NCI-H187 treated with DMSO at 0.1 percent for 48 hours (cell line): ENCODE measurements around the gene ZNF813.
"Not testable (repeated sequence)": the region's sequence is repeated elsewhere in the genome, so short reads cannot be mapped to it uniquely, and the experiment has no call there.

ENCODE experiments used
- DNase-seq: peaks from one replicate; lab custom pipeline; 2025; lab: John Stamatoyannopoulos, UW

Gene ZNF813

DNA sequence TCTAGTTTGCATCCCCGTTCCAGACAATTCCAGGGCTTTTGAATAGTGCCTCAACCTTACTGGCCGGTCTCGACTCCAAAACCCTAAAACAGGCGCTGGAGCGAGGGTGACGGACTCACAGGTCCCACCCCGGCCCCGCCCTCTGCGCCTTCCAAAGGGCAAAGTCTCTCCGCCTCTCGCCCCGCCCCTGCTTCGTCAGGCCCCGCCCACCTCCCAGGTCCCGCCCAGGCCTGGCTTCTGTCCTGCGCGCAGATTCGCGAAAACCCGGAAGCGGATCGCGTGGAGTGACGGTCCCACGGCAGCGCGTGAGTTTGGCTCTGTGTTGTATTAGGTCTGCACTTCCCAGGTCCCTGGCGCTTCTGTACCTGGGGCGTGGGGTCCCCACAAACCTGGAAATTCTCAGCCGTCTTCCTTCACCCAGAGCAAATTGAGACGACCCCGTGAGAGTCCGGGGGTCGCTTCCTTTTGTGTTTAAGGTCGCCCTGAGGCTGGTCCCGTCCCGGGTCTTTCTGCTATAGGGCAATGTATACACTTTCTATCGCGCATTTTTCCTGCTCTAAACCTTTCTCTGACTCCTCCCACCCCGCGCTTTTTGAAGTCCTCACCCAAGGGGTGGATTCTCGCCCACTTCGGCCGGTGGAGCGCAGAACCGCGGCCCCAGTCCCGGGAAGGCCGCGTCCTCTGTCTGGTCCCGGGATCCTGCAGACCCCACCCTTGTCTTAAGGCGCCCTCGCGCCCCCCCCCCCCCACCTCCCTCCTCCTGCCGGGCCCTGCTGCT is at the start of gene ZNF813:
TSS of gene ZNF813 (plus strand) at position 249 of the 778 bp plus-strand sequence. CDS start 16,090 bp downstream, outside the sequence.
- DNase-seq, result peak; percentile 13

DNA sequence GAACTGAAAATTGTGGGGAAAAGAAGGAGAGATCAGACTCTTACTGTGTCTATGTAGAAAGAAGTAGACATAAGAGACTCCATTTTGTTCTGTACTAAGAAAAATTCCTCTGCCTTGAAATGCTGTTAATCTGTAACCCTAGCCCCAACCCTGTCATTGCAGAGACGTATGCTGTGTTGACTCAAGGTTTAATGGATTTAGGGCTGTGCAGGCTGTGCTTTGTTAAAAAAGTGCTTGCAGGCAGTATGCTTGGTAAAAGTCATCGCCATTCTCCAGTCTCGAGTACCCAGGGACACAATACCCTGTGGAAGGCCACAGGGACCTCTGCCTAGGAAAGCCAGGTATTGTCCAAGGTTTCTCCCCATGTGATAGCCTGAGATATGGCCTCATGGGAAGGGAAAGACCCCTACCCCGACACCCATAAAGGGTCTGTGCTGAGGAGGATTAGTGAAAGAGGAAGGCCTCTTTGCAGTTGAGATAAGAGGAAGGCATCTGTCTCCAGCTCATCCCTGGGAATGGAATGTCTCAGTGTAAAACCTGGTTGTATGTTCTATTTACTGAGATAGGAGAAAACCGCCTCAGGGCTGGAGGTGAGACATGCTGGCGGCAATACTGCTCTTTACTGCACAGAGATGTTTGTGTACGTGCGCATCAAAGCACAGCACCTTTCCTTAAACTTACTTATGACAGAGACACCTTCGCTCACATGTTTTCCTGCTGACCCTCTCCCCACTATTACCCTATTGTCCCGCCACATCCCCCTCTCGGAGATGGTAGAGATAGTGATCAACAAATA is 46.8 kb upstream of the ZNF813 start:
- not testable (repeated sequence) for DNase-seq

DNA sequence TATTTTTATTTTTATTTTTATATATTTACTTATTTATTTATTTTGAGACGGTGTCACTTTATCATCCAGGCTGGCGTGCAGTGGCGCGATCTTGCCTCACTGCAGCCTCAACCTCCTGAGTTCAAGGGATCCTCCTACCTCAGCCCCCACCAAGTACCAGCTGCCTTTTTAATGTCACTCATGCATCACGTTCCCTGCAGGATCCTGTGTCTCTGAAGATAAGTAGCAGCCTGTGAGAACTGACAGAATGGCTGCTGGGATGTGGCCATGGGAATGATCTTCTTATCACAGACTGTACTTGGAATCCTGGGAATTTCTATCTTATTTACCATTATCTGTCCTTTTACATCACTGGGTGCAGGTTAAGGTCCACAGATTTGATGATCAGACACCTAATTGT is 45.0 kb upstream of the ZNF813 start:
- DNase-seq, result peak; percentile 35

GRCh38 chr19:53423074-53423473 is 44.5 kb upstream of the ZNF813 start:
- DNase-seq, result peak; percentile 38

DNA sequence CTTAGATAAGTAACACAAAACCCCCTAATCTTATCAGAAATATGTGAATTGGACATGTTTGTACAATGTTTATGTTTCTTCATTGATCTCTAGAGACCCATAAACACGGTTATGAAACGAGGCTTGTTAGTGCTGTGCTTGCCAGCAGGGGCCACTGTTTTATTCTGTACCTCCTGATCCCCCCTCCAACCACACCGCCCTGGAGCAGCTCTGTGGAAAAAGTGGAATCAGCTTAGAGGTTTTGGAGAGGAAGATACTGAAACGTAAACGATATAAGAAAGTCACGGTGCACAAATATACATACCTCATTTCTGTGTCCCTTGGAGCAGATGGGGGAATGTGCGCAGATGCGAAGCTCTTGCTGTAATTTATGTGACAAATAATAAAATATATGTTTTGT is 43.9 kb upstream of the ZNF813 start:
- DNase-seq, result not testable (repeated sequence)

GRCh38 chr19:53424968-53425597 is 42.5 kb upstream of the ZNF813 start:
- DNase-seq, result peak; percentile 57

DNA sequence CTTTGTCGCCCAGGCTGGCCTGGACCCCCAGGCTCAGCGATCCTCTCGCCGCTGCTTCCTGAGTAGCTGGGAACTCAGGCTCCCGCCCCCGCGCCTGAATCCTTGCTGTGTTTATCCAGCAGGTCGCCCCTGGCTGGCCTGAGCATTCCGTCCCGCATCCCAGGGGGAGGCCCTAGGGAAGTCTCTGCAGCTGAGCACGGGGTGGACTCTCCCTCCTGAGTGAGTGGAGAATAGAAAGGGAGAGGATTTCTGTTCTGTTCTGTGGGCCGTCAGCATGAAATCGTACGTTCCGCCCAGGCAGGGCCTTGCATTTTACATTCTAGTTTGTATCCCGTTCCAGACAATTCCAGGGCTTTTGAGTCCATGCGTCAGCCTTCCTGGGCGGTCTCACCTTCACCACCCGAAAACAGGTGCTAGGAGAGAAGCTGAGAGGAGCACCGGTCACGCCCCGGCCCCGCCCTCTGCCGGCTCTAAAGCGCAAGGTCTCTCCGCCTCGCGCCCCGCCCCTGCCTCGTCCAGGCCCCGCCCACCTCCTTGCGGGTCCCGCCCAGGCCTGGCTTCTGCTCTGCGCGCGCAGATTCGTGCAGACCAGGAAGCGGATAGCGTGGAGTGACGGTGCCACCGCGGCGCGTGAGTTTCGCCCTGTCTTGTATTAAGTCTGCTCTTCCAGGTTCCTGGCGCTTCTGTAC is 36.0 kb upstream of the ZNF813 start, which contains the start of gene ZNF761:
TSS of gene ZNF761 (plus strand) at position 586 of the 689 bp plus-strand sequence. CDS start 15,285 bp downstream, outside the sequence.
- DNase-seq, result peak; percentile 81

DNA sequence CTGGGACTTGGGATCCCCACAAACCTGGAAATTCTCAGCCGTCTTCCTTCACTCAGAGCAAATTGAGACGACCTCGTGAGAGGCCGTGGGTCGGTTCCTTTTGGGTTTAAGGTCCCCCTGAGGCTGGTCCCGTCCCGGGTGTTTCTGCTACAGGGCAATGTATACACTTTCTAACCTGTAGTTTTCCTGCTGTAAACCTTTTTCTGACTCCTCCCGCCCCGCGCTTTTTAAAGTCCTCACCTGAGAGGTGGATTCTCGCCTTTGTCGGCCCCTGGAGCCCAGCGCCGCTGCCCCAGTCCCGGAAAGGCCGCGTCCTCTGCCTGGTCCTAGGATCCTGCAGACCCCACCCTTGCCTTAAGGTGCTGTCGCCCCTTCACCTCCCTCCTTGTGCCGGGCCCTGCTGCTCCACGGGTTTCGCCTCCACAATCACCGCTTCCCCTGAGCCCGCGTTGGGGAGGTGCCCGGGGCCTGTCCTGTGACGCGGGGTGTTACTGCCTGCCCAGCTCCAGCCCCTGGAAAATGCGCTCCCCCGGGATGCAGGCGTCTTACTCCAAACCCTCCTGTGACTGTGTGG is 35.4 kb upstream of the ZNF813 start:
- DNase-seq, result no peak

DNA sequence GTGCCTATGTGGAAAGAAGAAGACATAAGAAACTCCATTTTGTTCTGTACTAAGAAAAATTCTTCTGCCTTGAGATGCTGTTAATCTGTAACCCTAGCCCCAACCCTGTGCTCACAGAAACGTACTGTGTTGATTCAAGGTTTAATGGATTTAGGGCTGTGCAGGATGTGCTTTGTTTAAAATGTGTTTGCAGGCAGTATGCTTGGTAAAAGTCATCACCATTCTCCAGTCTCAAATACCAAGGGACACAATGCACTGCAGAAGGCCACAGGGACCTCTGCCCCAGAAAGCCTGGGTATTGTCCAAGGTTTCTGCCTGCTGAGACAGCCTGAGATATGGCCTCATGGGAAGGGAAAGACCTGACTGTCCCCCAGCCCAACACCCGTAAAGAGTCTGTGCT is 23.7 kb upstream of the ZNF813 start:
- not testable (repeated sequence) for DNase-seq

DNA sequence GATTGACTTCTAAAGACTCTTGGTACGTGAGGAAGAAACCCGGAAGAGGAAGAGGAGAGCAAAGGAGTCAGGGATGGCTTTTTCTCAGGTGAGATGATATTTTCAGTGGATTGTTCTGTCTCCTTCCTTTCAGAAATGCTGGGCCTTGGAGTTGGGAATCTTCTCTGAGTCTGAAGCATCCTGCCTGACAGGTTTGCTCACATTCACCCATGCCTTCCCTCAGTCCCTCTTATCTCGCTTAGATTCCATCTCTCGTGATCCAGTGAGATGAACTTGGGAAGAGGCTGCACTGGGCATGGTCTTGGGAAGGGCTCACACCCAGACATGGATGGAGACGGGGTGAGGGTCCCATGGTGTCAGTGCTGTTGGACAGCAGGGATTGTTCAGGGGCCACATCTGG is 20.3 kb upstream of the ZNF813 start:
- not testable (repeated sequence) for DNase-seq

GRCh38 chr19:53455828-53456227 is 11.7 kb upstream of the ZNF813 start:
- DNase-seq, result no peak

GRCh38 chr19:53460131-53460721 is 7.3 kb upstream of the ZNF813 start:
- DNase-seq, result not testable (repeated sequence)

DNA sequence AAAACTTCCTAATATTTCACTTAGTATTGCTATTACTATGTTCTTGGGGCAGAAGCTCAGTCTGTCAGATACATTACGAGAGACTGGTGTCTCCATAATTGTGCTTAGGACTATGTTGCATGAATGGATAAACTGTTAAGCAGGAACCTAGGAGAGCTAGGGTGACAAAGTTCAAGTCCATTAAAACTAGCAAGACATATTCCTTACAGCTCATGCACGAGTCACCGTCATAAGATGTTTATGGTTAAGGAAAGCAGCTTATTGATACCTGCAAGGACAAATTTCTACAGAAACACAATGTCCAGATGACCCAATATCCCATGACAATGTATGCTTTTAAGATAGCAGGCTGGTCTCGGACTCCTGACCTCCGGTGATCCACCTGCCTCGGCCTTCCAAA is 5.7 kb upstream of the ZNF813 start:
- DNase-seq, result no peak

GRCh38 chr19:53462861-53463260 is 4.7 kb upstream of the ZNF813 start:
- DNase-seq, result no peak

DNA sequence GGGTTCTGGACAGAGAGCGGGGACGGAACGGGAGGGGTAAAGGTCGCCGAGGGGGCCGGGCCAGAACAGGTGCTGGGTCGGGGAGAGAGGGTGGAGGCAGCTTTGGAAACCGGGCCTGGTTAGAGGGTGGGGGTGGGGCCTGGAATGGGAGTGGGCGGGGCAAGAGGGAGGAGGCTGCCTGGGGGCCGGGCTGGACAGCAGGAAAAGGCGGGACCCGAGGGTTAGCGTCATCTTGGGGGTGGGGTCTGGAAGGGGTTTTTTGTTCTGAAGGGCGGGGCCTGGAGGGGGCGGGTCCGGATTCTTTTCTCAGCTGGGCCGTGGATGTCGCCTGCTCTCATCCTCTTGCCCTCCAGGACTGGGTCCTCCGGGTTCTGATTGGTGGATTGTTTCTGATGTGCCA is 4.3 kb upstream of the ZNF813 start:
- no peak for DNase-seq

GRCh38 chr19:53466726-53467484 is 628 bp upstream of the ZNF813 start:
- no peak for DNase-seq

- DNase-seq, result not testable (repeated sequence)
Observed at GRCh38 chr19:53468628-53469027, 1.1 kb downstream of the ZNF813 start.

DNA sequence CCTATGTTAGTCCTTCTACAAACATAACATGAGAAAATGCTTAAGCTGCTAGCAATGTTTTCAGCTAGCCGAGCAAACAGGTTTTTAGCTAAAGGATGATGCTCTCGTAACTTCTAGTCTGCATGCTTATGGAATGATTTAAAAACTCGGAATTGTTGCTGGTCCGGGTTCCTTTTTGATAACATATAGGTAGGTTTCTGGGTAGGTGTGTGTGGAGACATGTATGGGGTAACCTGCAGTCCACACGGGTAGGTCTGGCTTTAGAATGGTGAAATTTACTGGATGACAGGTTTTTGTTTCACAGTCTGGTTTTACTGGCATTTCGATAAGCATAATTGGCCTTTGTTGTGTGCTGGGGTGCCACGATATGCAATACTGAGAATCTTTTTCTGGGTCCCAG is 4.4 kb downstream of the ZNF813 start:
- no peak for DNase-seq

DNA sequence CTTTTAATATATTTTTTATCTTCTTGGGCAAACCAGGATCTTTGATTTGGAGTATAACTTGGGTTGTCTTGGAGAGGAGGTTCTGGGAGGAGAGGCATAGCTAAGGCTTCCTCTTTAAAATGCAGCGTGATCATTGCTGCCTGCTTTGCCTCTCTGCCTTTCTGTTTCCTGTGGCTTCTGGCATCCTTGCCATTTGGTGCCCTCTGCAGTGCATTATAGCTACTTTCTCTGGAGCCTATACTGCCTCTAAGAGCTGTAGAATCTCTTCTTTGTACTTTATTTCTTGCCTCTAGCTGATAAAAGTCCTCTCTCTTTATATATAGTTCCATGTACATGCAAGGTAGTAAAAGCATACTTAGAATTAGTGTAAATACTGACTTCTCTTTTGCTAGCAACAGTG is 7.3 kb downstream of the ZNF813 start:
- not testable (repeated sequence) for DNase-seq

DNA sequence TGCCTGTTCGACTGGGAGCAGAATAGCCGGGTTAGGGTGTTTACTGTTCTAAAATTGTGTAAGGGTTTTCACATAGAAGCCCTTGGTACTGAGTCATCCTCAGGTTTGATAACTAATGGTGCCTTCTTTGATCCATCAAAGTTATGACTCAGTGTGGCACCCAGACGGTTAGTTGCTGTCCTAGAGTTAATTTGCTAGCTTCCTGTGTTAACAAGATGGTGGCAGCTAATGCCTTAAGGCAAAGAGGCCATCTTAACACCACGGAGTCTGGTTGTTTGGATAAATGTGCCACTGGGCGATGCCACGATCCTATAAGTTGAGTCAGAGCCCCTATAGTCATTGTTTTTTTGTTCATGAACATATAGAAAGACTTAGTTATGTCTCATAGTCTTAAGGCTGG is 7.9 kb downstream of the ZNF813 start:
- DNase-seq, result not testable (repeated sequence)
